Memory B cell (primary cell): Measurements from ENCODE around the gene TMEM215.

Source experiments
- ATAC-seq: fragments of 150-1000 bp; cut with Tn5 transposase; 2 replicates; pipeline ENCODE4 v1.10.0; 2021; ENCODE audit warnings: low read depth, mild to moderate bottlenecking, moderate library complexity
- DNase-seq, 2 donors: peaks; one replicate each; pipeline ENCODE4 v3.0.0; 2022; ENCODE audit warnings: low spot score in 2 of 2
- H3K27ac Mint-ChIP-seq: one replicate; pipeline ENCODE4 v1.8.0; 2022; ENCODE audit warnings: mild to moderate bottlenecking, moderate library complexity, mixed read lengths
- H3K27me3 Mint-ChIP-seq: one replicate; pipeline ENCODE4 v1.8.0; 2022; ENCODE audit warnings: mixed read lengths
- H3K36me3 Mint-ChIP-seq: one replicate; pipeline ENCODE4 v1.8.0; 2022; ENCODE audit warnings: mild to moderate bottlenecking, mixed read lengths
- H3K4me1 Mint-ChIP-seq: one replicate; pipeline ENCODE4 v1.8.0; 2022; ENCODE audit warnings: mixed read lengths
- H3K4me3 Mint-ChIP-seq: one replicate; pipeline ENCODE4 v1.8.0; 2022; ENCODE audit warnings: mild to moderate bottlenecking, moderate library complexity, mixed read lengths
- H3K9me3 Mint-ChIP-seq: one replicate; pipeline ENCODE4 v1.8.0; 2022; ENCODE audit warnings: mixed read lengths

TMEM215 gene

DNA sequence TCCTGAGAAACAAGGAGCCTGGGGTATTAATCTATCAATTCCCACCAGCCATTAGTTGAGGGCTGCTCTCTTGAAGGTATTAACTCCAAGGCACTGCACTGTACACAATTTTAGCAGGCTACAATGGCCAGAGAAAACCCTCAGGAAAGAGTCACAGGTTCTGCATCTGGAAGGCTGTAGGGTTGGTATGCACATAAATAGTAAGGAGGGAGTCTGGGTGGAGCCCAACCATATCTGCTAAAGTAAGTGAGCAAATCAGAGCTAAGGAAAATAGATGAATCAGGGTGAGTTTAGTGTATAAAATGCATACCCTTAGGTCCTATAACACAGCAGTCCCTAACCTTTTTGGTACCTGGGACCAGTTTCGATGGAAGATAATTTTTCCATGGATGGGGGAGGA lies 18.2 kb downstream of the TMEM215 start:
- Mint-ChIP-seq H3K9me3 (peaks cover 9% of the 10 kb centered on the region), H3K36me3 (peaks cover 3% of the 10 kb centered on the region), H3K4me1 (no peaks in the 10 kb centered on the region), H3K27me3 (peaks cover 7% of the 10 kb centered on the region), H3K27ac (no peak overlapping the region), H3K4me3 (no peak overlapping the region)
- DNase-seq (no peak), ATAC-seq (no peak)

DNA sequence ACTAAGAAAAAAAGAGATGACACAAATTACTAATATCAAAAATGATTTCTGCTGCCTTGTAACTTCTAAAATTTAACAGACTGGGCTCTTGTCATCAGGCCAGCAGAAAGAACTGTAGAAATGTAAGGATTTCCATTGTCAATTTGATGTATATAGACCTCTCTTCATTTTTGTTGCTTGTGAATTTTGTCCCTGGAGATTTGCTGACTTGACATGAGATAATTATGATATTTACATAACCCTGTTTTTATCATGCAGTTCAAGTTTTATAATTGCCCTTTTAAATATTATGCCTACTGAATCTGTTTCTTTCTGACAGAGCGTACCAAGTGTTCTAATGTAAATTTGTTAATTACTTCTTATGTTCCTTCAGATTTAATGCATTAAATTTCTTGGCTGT lies 23.9 kb downstream of the TMEM215 start:
- H3K36me3 Mint-ChIP-seq: no peaks in the 10 kb centered on the region
- H3K9me3 Mint-ChIP-seq: peaks cover 10% of the 10 kb centered on the region
- H3K4me1 Mint-ChIP-seq: no peaks in the 10 kb centered on the region
- ATAC-seq (no peak), DNase-seq (no peak)
- H3K27me3 Mint-ChIP-seq: peaks cover 1% of the 10 kb centered on the region
- no peak overlapping the region for H3K4me3 Mint-ChIP-seq
- no peak overlapping the region for H3K27ac Mint-ChIP-seq

GRCh38 chr9:32811246-32811645 lies 27.9 kb downstream of the TMEM215 start:
- Mint-ChIP-seq H3K4me1 (no peaks in the 10 kb centered on the region), H3K9me3 (peaks cover 6% of the 10 kb centered on the region), H3K27ac (no peak overlapping the region), H3K4me3 (no peak overlapping the region), H3K36me3 (no peaks in the 10 kb centered on the region), H3K27me3 (peaks cover 7% of the 10 kb centered on the region)
- ATAC-seq: no peak
- no peak for DNase-seq

DNA sequence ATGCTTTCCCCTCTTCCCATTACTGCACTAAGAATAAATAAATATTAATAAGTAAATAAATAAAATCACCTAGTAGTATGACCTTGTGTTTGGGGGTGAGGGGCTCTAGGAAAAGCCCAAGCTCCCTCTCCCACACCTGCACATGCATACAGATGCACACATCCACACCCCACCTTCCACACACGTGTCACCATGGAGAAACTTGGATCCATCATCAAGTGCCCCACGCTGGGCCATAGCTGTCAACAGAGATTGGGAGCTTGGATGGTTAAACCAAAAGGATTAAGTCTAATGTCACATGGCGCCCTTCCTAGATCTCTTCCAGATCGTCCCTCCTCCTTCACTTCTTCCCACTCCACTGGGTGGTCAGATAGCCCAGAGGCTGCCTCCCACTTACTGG lies 37.0 kb downstream of the TMEM215 start:
- ATAC-seq: no peak

GRCh38 chr9:32823101-32823500 lies 39.8 kb downstream of the TMEM215 start:
- Mint-ChIP-seq H3K9me3 (peaks cover 3% of the 10 kb centered on the region), H3K4me3 (no peak overlapping the region), H3K27me3 (peaks cover 13% of the 10 kb centered on the region), H3K27ac (no peak overlapping the region), H3K36me3 (no peaks in the 10 kb centered on the region), H3K4me1 (no peaks in the 10 kb centered on the region)
- ATAC-seq (no peak), DNase-seq (no peak)

More for the DNA sequence above, 37.0 kb downstream of the TMEM215 start:
- H3K27me3 Mint-ChIP-seq: peaks cover 5% of the 10 kb centered on the region
- H3K4me1 Mint-ChIP-seq: no peaks in the 10 kb centered on the region
- no peak for DNase-seq
- H3K4me3 Mint-ChIP-seq: no peak overlapping the region
- peaks cover 2% of the 10 kb centered on the region for H3K9me3 Mint-ChIP-seq
- H3K27ac Mint-ChIP-seq: no peak overlapping the region
- H3K36me3 Mint-ChIP-seq: no peaks in the 10 kb centered on the region

DNA sequence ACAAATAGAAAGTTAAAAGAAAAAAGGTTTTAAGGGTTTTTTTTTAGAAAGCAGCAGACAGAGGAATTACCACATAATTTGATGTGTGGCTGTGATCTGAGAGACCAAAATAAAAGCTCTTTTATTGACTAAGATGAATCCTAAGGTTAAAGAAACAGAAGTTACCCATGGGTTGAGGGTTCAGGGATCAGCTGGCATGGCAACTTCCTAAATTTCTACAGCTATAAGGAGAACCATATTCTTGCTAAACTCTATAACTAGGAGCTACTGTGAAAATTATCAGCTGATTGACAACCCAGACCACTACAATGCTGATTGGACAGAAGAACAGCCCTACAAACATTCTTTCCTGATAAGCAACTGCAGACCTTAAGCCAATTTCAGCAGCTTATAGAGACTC lies 40.2 kb downstream of the TMEM215 start:
- H3K36me3 Mint-ChIP-seq: no peaks in the 10 kb centered on the region
- ATAC-seq: no peak
- peaks cover 13% of the 10 kb centered on the region for H3K27me3 Mint-ChIP-seq
- no peak overlapping the region for H3K27ac Mint-ChIP-seq
- no peaks in the 10 kb centered on the region for H3K4me1 Mint-ChIP-seq
- DNase-seq: no peak
- H3K4me3 Mint-ChIP-seq: no peak overlapping the region
- peaks cover 3% of the 10 kb centered on the region for H3K9me3 Mint-ChIP-seq

GRCh38 chr9:32825203-32825602 lies 41.9 kb downstream of the TMEM215 start:
- peaks cover 12% of the 10 kb centered on the region for H3K27me3 Mint-ChIP-seq
- peaks cover 3% of the 10 kb centered on the region for H3K9me3 Mint-ChIP-seq
- H3K36me3 Mint-ChIP-seq: no peaks in the 10 kb centered on the region
- no peak overlapping the region for H3K27ac Mint-ChIP-seq
- H3K4me1 Mint-ChIP-seq: no peaks in the 10 kb centered on the region
- no peak for ATAC-seq
- no peak overlapping the region for H3K4me3 Mint-ChIP-seq
- DNase-seq: no peak

- ATAC-seq (no peak), DNase-seq (no peak)
- Mint-ChIP-seq H3K27me3 (peaks cover 12% of the 10 kb centered on the region), H3K36me3 (no peaks in the 10 kb centered on the region), H3K4me1 (no peaks in the 10 kb centered on the region), H3K4me3 (no peak overlapping the region), H3K27ac (no peak overlapping the region), H3K9me3 (peaks cover 1% of the 10 kb centered on the region)
These were observed 45.5 kb downstream of the TMEM215 start for GRCh38 chr9:32828861-32829260.

DNA sequence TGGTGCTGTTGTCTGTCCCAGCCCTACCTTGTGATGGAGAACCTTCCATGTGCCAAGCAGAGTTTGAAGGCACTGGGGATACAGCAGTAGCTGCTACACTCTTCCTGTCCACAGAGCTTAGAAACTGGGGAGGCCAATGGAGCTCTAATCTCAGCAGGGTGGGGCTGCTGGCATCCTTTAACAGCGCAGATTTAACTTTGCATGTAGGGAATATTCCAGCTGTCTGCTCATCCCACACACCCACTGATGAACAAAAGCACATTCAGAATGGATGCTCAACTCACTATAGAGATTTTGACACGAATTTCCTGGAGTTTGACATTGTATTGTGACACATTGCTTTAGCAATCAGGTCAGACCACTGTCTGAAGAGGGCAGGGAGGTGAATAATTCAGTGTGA lies 49.0 kb downstream of the TMEM215 start:
- H3K9me3 Mint-ChIP-seq: peaks cover 1% of the 10 kb centered on the region
- ATAC-seq (no peak), DNase-seq (no peak)
- H3K4me1 Mint-ChIP-seq: no peaks in the 10 kb centered on the region
- peaks cover 17% of the 10 kb centered on the region for H3K27me3 Mint-ChIP-seq
- no peak overlapping the region for H3K27ac Mint-ChIP-seq
- no peaks in the 10 kb centered on the region for H3K36me3 Mint-ChIP-seq
- no peak overlapping the region for H3K4me3 Mint-ChIP-seq
